Omental fat pad (tissue), 4 donors: ENCODE measurements around the gene VPREB3. TPM values are rescaled to one million over a fixed set of nuclear protein-coding genes. Genes with fewer than 3 reads are reported as not detected.

Experiments
- ATAC-seq: fragments of 150-250 bp; one replicate; pipeline ENCODE4 v1.9.1; 2016; ENCODE audit warnings: mild to moderate bottlenecking, moderate library complexity; ENCODE audit not compliant: low FRiP score
- DNase-seq: peaks from one replicate; pipeline ENCODE4 v3.0.0-alpha.2; 2019; ENCODE audit warnings: low spot score
- total RNA-seq, 4 donors: library from RNA; depleted of rRNA; stranded (reverse); fragments of >200 nt; gene quantifications; one replicate each; pipeline ENCODE4 v1.1.0, GENCODE V29; 2016
- TF ChIP-seq, protein P1 (sequence below), 3 donors: fragments of 450-650 bp; IDR thresholded peaks; one replicate each; pipeline ENCODE4 v1.5.1; 2016 to 2017; ENCODE audit warnings: antibody characterized with exemption in 3 of 3, mild to moderate bottlenecking in 3 of 3, moderate library complexity in 2 of 3

The VPREB3 gene
- total RNA-seq, 4 donors from 2014 or later: not detected

DNA sequence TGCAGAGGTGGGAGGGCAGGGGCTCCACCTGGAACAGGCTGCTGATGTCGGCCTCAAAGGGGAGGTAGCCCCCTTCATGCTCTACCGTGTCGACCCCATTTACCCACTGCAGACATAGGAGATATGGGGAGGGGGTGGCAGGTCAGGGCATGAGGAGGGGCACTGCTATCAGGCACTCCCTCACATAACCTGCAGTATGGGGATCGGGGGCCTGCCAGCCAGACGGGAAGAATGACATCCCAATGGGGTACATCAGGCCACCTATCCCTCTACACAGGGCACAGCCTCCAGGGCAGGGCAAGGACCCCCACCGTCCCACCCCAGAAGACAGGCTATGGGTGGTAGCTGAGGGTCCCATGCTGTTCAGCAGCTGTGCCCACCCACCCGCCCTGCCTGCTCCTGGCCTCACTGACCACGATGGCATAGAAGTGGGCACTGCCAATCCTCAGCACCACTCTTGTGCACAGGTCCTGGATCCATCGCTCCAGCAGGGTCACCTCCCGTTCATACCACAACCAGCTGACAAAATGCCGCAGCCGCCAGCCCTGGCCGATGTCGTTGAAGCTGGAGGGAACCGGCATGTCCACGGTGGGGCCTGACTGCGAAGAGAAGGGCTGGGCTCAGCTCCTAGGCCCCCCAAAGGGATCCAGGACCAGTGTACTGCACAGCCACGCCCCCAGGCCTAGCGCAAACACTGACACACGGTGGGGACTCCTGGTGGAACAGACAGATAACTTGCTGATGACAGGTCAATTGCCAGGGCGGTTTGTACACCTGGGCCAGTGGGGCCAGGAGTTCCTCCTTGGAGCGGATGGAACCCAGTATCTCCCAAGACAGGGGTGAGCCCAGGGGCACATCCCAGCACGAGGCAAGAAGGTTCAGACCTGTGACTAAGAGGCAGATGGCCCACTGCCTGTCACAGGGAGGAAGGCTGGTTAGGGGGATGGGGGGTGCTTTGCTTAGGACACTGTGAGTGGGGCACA lies 39.3 kb downstream of the VPREB3 start:
- TF ChIP-seq, protein P1, sequence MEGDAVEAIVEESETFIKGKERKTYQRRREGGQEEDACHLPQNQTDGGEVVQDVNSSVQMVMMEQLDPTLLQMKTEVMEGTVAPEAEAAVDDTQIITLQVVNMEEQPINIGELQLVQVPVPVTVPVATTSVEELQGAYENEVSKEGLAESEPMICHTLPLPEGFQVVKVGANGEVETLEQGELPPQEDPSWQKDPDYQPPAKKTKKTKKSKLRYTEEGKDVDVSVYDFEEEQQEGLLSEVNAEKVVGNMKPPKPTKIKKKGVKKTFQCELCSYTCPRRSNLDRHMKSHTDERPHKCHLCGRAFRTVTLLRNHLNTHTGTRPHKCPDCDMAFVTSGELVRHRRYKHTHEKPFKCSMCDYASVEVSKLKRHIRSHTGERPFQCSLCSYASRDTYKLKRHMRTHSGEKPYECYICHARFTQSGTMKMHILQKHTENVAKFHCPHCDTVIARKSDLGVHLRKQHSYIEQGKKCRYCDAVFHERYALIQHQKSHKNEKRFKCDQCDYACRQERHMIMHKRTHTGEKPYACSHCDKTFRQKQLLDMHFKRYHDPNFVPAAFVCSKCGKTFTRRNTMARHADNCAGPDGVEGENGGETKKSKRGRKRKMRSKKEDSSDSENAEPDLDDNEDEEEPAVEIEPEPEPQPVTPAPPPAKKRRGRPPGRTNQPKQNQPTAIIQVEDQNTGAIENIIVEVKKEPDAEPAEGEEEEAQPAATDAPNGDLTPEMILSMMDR (IDR thresholded peaks at IDR 0.05): no peak
- DNase-seq: no peak
- ATAC-seq: peak; percentile 22

DNA sequence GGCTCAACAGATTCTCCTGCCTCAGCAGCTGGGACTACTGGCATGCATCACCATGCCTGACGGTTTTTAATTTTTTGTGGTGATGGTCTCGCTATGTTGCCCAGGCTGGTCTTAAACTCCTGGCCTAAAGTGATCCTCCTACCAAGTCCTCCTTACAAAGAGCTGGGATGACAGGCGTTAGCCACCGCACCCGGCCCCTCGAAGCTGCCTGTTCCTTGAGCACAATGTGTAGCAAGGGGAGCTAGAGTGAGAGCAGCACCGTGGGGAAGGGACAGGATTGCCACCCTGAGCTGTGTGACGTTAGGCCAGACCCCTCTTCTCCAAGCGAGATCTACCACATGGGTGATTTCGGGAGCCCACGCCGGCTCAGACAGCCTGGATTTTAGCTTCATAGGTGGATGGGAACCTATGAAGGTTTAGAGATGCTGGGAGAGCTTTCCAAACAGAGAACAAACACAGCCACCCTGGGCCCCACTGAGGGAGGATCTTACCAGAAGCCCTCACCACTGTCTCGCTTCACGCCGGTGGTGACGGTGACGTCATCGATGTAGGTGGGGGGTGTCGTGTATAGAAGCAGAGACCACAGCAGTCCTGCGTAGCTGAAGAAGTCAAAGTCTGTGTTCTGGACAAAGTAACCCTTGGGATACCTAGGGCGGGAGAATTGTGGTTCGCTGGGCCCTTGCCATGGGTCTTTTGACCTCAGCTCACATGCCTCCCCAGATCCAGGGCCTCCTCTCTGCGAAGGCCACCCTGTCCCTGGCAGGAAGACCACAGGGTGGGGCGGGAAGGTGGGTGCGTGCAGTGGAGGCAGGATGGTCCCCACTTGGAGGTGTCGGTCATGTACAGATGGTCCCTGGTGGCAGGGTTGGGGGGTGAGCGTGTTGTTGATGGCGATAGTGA lies 40.3 kb downstream of the VPREB3 start:
- no peak for ATAC-seq
- TF ChIP-seq, protein P1 (IDR thresholded peaks at IDR 0.05): no peak
- DNase-seq: no peak

DNA sequence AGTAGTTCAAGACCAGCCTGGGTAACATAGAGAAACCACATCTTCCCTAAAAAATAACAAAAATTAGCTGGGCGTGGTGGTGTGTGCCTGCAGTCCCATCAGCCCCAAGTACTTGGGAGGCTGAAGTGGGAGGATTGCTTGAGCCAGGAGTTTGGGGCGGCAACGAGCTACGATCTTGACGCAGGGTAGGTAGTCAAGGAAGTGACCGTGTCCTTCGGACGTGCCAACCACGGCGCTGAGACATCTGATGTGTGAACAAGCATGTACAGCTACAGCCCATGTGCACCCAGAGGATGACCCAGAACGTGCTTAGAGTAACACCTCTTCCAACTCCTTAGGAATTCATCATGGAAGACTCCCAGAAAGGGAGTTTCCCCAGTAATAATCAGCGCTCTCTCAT lies 42.0 kb downstream of the VPREB3 start:
- no peak for DNase-seq
- TF ChIP-seq, protein P1 (IDR thresholded peaks at IDR 0.05): no peak
- ATAC-seq: no peak

DNA sequence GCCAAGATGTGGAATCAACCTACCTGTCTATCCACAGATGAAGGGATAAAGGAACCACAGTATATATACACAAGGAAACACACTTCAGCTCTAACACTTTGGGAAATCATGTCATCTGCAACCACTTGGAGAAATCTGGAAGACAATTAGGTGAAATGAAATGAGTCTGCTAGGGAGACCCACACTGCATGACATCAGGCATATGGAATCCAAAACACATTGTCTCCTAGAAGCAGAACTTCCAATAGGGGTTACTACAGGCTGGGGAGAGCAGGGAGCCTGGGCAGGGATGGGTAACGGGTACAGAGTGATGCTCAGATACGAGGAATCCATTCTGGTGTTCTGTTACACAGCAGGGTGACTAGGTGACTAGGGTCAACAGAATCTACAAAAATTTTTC lies 45.1 kb downstream of the VPREB3 start:
- TF ChIP-seq, protein P1 (IDR thresholded peaks at IDR 0.05): no peak
- ATAC-seq (no peak), DNase-seq (no peak)

DNA sequence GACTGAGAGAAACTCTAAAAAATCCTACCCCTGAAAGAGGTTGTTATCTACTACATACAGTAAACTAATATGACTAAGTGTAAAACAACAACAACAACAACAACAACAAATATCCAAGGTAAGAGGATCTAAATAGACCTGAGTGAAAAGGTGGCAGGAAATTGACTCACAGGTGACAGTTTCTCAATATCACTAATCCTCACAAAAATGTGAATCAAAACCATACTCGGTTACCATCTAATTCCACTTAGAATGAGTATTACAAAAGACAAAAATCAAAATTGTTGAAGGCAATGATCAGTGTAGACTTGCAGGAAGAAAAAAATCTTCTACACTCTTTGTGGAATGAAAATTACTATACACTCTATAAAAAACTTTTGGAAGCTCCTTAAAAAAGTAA lies 46.0 kb downstream of the VPREB3 start:
- ATAC-seq: no peak
- DNase-seq: no peak
- TF ChIP-seq, protein P1 (IDR thresholded peaks at IDR 0.05): no peak

DNA sequence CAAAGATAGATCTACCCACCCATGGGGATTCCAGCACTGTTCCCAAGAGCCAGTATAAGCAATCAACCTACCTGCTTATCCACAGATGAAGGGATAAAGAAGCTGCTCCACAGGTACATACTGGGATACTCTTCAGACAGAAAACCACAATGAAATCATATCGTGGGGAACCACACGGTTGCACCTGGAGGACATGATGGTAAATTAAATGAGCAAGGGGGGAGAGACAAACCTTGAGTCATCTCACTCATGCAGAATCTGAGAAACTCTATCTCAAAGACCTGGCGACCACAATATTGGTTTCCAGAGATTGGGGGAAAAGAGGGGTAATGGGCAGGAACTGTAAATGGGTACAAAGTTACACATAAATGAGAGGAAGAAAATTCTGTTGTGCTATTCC lies 48.9 kb downstream of the VPREB3 start:
- ATAC-seq: no peak
- no peak for DNase-seq

More for the DNA sequence above, 48.9 kb downstream of the VPREB3 start:
- TF ChIP-seq, protein P1 (IDR thresholded peaks at IDR 0.05): no peak
